Activated T-helper 9 cell treated with anti-CD3 and anti-CD28 coated beads, Interleukin-2, amount 50 U/mL, for 16 hours (primary cell): ENCODE measurements around the gene SGMS2.

ENCODE experiments used
- DNase-seq: peaks from one replicate; pipeline ENCODE4 v3.0.0-alpha.2; 2020; ENCODE audit warnings: low read depth

Gene SGMS2

GRCh38 chr4:107828315-107829090 lies 3.8 kb downstream of the SGMS2 start:
- no peak for DNase-seq

GRCh38 chr4:107831140-107831539 lies 6.4 kb downstream of the SGMS2 start:
- no peak for DNase-seq

- DNase-seq, result no peak
Observed at GRCh38 chr4:107832275-107832807, 7.6 kb downstream of the SGMS2 start.

GRCh38 chr4:107834241-107834794 lies 9.6 kb downstream of the SGMS2 start:
- DNase-seq, result no peak

GRCh38 chr4:107835406-107835805 lies 10.7 kb downstream of the SGMS2 start:
- no peak for DNase-seq

- no peak for DNase-seq
Observed at GRCh38 chr4:107837317-107837716, 12.6 kb downstream of the SGMS2 start.

- no peak for DNase-seq
Observed at GRCh38 chr4:107837776-107838618, 13.3 kb downstream of the SGMS2 start.

- no peak for DNase-seq
Observed at GRCh38 chr4:107838861-107839565, 14.3 kb downstream of the SGMS2 start.

- DNase-seq, result no peak
Observed at GRCh38 chr4:107843391-107843790, 18.7 kb downstream of the SGMS2 start.

GRCh38 chr4:107845681-107846080 lies 20.9 kb downstream of the SGMS2 start:
- DNase-seq, result no peak

- DNase-seq, result no peak
Observed at GRCh38 chr4:107850438-107850837, 25.7 kb downstream of the SGMS2 start.

- no peak for DNase-seq
Observed at GRCh38 chr4:107853444-107854355, 29.0 kb downstream of the SGMS2 start.

GRCh38 chr4:107854356-107855022 lies 29.8 kb downstream of the SGMS2 start:
- DNase-seq, result no peak

- DNase-seq, result no peak
Observed at GRCh38 chr4:107855723-107856122, 31.0 kb downstream of the SGMS2 start.

GRCh38 chr4:107856901-107857300 lies 32.2 kb downstream of the SGMS2 start:
- no peak for DNase-seq

GRCh38 chr4:107857741-107858140 lies 33.0 kb downstream of the SGMS2 start:
- no peak for DNase-seq

- DNase-seq, result no peak
Observed at GRCh38 chr4:107858158-107858742, 33.5 kb downstream of the SGMS2 start.

- DNase-seq, result no peak
Observed at GRCh38 chr4:107862658-107863057, 37.9 kb downstream of the SGMS2 start.

- no peak for DNase-seq
Observed at GRCh38 chr4:107863416-107863815, 38.7 kb downstream of the SGMS2 start.

GRCh38 chr4:107863850-107864371 lies 39.2 kb downstream of the SGMS2 start:
- DNase-seq, result no peak
